Measurements from ENCODE around the gene RTN4RL1. TPM values are rescaled to one million over a fixed set of nuclear protein-coding genes. Genes with fewer than 3 reads are reported as not detected.

RTN4RL1 gene
- total and polyA plus RNA-seq, 2 of the 13 experiments (the other 11 are each of a cell fraction or from before 2014, with no cell fraction given) = 0.01 TPM; not detected in 1

DNA sequence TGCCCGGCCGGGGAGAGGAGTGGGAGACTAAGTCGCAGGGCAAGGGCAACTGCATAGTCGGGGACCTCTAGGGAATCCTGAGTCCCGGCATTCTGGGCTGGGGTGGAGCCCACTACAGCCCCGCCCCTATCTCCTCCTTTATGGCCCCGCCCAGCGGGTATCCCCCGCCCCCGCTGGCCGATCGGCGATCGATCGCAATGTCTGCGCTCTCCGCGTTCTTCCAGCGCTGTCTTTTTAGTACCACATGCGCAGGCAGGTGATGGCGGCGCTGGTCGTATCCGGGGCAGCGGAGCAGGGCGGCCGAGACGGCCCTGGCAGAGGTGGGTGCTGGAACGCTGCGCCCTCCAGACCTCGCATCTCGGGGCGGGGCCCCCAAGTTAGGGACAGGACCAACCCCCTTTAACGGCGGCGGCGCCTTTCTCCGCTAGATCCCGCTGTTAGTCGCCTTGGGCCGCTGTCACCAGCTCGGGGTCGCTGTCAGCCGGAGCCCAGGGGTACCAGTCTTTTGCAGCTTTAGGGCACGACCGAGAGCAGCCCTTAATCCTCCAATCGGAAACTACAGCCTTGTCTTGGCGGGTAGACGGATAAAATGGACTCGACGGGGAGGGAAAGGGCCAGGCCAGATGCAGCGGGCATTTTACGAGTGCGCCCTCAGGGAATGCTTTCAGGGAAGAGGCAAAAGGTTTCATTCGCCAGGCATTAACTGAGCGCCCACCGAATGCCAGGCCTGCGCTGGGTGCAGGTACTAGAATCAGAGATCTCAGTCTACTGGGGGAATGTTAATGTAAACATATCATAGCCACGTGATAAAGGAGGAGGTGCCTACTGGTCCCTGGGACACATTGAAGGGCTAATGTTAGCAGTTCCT is 5.0 kb upstream of the RTN4RL1 start, which contains the start of gene DPH1 (continued):
- TF ChIP-seq GLI4 (CRISPR knock-in tag; IDR thresholded peaks at IDR 0.05; ENCODE audit: borderline replicate concordance) (peak; percentile 60; the same call in 1 of the 2 replicates), ZFX (CRISPR knock-in tag; IDR thresholded peaks at IDR 0.05; ENCODE audit: low read depth) (peak; percentile 84), ZNF17 (CRISPR knock-in tag; IDR thresholded peaks at IDR 0.05) (no peak)
- TF ChIP-seq, protein P1, sequence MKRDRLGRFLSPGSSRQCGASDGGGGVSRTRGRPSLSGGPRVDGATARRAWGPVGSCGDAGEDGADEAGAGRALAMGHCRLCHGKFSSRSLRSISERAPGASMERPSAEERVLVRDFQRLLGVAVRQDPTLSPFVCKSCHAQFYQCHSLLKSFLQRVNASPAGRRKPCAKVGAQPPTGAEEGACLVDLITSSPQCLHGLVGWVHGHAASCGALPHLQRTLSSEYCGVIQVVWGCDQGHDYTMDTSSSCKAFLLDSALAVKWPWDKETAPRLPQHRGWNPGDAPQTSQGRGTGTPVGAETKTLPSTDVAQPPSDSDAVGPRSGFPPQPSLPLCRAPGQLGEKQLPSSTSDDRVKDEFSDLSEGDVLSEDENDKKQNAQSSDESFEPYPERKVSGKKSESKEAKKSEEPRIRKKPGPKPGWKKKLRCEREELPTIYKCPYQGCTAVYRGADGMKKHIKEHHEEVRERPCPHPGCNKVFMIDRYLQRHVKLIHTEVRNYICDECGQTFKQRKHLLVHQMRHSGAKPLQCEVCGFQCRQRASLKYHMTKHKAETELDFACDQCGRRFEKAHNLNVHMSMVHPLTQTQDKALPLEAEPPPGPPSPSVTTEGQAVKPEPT (CRISPR knock-in tag; IDR thresholded peaks at IDR 0.05; ENCODE audit: low read depth) = 0 out of 2 replicates have a peak, but pooled peaks have one; percentile 16
- TF ChIP-seq, protein P2, sequence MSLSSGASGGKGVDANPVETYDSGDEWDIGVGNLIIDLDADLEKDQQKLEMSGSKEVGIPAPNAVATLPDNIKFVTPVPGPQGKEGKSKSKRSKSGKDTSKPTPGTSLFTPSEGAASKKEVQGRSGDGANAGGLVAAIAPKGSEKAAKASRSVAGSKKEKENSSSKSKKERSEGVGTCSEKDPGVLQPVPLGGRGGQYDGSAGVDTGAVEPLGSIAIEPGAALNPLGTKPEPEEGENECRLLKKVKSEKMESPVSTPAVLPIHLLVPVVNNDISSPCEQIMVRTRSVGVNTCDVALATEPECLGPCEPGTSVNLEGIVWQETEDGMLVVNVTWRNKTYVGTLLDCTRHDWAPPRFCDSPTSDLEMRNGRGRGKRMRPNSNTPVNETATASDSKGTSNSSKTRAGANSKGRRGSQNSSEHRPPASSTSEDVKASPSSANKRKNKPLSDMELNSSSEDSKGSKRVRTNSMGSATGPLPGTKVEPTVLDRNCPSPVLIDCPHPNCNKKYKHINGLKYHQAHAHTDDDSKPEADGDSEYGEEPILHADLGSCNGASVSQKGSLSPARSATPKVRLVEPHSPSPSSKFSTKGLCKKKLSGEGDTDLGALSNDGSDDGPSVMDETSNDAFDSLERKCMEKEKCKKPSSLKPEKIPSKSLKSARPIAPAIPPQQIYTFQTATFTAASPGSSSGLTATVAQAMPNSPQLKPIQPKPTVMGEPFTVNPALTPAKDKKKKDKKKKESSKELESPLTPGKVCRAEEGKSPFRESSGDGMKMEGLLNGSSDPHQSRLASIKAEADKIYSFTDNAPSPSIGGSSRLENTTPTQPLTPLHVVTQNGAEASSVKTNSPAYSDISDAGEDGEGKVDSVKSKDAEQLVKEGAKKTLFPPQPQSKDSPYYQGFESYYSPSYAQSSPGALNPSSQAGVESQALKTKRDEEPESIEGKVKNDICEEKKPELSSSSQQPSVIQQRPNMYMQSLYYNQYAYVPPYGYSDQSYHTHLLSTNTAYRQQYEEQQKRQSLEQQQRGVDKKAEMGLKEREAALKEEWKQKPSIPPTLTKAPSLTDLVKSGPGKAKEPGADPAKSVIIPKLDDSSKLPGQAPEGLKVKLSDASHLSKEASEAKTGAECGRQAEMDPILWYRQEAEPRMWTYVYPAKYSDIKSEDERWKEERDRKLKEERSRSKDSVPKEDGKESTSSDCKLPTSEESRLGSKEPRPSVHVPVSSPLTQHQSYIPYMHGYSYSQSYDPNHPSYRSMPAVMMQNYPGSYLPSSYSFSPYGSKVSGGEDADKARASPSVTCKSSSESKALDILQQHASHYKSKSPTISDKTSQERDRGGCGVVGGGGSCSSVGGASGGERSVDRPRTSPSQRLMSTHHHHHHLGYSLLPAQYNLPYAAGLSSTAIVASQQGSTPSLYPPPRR (CRISPR knock-in tag; IDR thresholded peaks at IDR 0.05; ENCODE audit: borderline replicate concordance) = no peak
- TF ChIP-seq, protein P3, sequence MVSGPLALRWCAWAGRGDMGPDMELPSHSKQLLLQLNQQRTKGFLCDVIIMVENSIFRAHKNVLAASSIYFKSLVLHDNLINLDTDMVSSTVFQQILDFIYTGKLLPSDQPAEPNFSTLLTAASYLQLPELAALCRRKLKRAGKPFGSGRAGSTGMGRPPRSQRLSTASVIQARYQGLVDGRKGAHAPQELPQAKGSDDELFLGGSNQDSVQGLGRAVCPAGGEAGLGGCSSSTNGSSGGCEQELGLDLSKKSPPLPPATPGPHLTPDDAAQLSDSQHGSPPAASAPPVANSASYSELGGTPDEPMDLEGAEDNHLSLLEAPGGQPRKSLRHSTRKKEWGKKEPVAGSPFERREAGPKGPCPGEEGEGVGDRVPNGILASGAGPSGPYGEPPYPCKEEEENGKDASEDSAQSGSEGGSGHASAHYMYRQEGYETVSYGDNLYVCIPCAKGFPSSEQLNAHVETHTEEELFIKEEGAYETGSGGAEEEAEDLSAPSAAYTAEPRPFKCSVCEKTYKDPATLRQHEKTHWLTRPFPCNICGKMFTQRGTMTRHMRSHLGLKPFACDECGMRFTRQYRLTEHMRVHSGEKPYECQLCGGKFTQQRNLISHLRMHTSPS (CRISPR knock-in tag; IDR thresholded peaks at IDR 0.05; ENCODE audit: low read depth) = no peak
- TF ChIP-seq, protein P4, sequence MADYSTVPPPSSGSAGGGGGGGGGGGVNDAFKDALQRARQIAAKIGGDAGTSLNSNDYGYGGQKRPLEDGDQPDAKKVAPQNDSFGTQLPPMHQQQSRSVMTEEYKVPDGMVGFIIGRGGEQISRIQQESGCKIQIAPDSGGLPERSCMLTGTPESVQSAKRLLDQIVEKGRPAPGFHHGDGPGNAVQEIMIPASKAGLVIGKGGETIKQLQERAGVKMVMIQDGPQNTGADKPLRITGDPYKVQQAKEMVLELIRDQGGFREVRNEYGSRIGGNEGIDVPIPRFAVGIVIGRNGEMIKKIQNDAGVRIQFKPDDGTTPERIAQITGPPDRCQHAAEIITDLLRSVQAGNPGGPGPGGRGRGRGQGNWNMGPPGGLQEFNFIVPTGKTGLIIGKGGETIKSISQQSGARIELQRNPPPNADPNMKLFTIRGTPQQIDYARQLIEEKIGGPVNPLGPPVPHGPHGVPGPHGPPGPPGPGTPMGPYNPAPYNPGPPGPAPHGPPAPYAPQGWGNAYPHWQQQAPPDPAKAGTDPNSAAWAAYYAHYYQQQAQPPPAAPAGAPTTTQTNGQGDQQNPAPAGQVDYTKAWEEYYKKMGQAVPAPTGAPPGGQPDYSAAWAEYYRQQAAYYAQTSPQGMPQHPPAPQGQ (CRISPR knock-in tag; IDR thresholded peaks at IDR 0.05; ENCODE audit: borderline replicate concordance) = no peak

Measured in HepG2 (cell line).